HCT116 (cell line): ENCODE results near the gene MYH7.

ENCODE experiments used
- CEBPB ChIP-seq: IDR thresholded peaks from 2 replicates; pipeline ENCODE4 v1.6.1; 2012; ENCODE audit warnings: low read depth
- EZH2 ChIP-seq: fragments of 200-600 bp; sonication (generic); IDR thresholded peaks from 2 replicates; pipeline ENCODE4 v1.6.1; 2017; ENCODE audit warnings: antibody characterized with exemption, mixed run types
- POLR2AphosphoS5 ChIP-seq: IDR thresholded peaks from 2 replicates; pipeline ENCODE4 v1.6.1; 2011; ENCODE audit warnings: mild to moderate bottlenecking, low read depth, low read length, moderate library complexity
- RAD21 ChIP-seq: IDR thresholded peaks from 2 replicates; pipeline ENCODE4 v1.6.1; 2012; ENCODE audit warnings: low read depth, mild to moderate bottlenecking
- TCF7L2 ChIP-seq: IDR thresholded peaks from 2 replicates; pipeline ENCODE4 v1.7.0; 2011; ENCODE audit warnings: borderline replicate concordance, inconsistent platforms; ENCODE audit not compliant: insufficient read depth, insufficient read length; ENCODE audit errors: extremely low read depth
- ZFX ChIP-seq: fragments of 450-650 bp; IDR thresholded peaks from 2 replicates; pipeline ENCODE4 v1.6.1; 2017
- TF ChIP-seq, protein P1 (sequence below), 3 experiments: fragments of 200-600 bp in 1 of 3; sonication (generic) in 1 of 3; IDR thresholded peaks in 2 of 3; conservative IDR thresholded peaks in 1 of 3; 2 replicates each; pipeline ENCODE4 v1.5.1; 2012 to 2017; ENCODE audit warnings: low read depth in 2 of 3, low read length in 2 of 3, antibody characterized with exemption in 1 of 3, borderline replicate concordance in 1 of 3, control low read depth in 1 of 3, mild to moderate bottlenecking in 1 of 3, mixed read lengths in 1 of 3, mixed run types in 1 of 3, moderate library complexity in 1 of 3; ENCODE audit not compliant: insufficient read depth in 1 of 3
- TF ChIP-seq, protein P2 (sequence below): IDR thresholded peaks from 2 replicates; pipeline ENCODE4 v1.6.1; 2012; ENCODE audit warnings: low read depth
- TF ChIP-seq, protein P3 (sequence below): IDR thresholded peaks from 2 replicates; pipeline ENCODE4 v1.6.1; 2011; ENCODE audit warnings: mild to moderate bottlenecking, low read length, moderate library complexity; ENCODE audit not compliant: insufficient replicate concordance; ENCODE audit errors: extremely low read depth
- TF ChIP-seq, protein P4 (sequence below): IDR thresholded peaks from 2 replicates; pipeline ENCODE4 v1.6.1; 2012
- TF ChIP-seq, protein P5 (sequence below): IDR thresholded peaks from 2 replicates; pipeline ENCODE4 v1.6.1; 2012

DNA sequence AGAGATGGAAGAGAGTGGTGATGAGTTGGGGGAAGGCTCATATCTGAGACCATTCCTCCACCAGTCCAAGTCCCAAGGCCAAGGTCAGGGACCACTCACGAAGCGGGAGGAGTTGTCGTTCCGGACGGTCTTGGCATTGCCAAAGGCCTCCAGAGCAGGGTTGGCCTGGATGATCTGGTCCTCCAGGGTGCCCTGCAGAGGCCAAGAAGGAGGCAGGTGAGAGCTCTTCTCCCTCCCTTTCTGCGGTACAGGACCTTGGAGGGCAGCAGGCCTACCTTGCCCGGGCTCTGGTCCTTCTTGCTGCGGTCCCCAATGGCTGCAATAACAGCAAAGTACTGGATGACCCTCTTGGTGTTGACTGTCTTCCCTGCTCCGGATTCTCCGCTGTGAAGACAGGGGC lies 4.0 kb downstream of the MYH7 start:
- TF ChIP-seq, protein P1, sequence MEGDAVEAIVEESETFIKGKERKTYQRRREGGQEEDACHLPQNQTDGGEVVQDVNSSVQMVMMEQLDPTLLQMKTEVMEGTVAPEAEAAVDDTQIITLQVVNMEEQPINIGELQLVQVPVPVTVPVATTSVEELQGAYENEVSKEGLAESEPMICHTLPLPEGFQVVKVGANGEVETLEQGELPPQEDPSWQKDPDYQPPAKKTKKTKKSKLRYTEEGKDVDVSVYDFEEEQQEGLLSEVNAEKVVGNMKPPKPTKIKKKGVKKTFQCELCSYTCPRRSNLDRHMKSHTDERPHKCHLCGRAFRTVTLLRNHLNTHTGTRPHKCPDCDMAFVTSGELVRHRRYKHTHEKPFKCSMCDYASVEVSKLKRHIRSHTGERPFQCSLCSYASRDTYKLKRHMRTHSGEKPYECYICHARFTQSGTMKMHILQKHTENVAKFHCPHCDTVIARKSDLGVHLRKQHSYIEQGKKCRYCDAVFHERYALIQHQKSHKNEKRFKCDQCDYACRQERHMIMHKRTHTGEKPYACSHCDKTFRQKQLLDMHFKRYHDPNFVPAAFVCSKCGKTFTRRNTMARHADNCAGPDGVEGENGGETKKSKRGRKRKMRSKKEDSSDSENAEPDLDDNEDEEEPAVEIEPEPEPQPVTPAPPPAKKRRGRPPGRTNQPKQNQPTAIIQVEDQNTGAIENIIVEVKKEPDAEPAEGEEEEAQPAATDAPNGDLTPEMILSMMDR (IDR thresholded peaks at IDR 0.05 in 2 of 3, conservative IDR thresholded peaks at IDR 0.05 in 1 of 3; ENCODE audit: borderline replicate concordance in 1 of 3, insufficient read depth in 1 of 3, low read depth in 2 of 3, low read length in 2 of 3): no peak
- TF ChIP-seq, protein P2, sequence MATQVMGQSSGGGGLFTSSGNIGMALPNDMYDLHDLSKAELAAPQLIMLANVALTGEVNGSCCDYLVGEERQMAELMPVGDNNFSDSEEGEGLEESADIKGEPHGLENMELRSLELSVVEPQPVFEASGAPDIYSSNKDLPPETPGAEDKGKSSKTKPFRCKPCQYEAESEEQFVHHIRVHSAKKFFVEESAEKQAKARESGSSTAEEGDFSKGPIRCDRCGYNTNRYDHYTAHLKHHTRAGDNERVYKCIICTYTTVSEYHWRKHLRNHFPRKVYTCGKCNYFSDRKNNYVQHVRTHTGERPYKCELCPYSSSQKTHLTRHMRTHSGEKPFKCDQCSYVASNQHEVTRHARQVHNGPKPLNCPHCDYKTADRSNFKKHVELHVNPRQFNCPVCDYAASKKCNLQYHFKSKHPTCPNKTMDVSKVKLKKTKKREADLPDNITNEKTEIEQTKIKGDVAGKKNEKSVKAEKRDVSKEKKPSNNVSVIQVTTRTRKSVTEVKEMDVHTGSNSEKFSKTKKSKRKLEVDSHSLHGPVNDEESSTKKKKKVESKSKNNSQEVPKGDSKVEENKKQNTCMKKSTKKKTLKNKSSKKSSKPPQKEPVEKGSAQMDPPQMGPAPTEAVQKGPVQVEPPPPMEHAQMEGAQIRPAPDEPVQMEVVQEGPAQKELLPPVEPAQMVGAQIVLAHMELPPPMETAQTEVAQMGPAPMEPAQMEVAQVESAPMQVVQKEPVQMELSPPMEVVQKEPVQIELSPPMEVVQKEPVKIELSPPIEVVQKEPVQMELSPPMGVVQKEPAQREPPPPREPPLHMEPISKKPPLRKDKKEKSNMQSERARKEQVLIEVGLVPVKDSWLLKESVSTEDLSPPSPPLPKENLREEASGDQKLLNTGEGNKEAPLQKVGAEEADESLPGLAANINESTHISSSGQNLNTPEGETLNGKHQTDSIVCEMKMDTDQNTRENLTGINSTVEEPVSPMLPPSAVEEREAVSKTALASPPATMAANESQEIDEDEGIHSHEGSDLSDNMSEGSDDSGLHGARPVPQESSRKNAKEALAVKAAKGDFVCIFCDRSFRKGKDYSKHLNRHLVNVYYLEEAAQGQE: no peak
- TF ChIP-seq ZFX (no peak), RAD21 (no peak), EZH2 (no peak), POLR2AphosphoS5 (no peak), TCF7L2 (no peak), CEBPB (no peak)
- TF ChIP-seq, protein P3, sequence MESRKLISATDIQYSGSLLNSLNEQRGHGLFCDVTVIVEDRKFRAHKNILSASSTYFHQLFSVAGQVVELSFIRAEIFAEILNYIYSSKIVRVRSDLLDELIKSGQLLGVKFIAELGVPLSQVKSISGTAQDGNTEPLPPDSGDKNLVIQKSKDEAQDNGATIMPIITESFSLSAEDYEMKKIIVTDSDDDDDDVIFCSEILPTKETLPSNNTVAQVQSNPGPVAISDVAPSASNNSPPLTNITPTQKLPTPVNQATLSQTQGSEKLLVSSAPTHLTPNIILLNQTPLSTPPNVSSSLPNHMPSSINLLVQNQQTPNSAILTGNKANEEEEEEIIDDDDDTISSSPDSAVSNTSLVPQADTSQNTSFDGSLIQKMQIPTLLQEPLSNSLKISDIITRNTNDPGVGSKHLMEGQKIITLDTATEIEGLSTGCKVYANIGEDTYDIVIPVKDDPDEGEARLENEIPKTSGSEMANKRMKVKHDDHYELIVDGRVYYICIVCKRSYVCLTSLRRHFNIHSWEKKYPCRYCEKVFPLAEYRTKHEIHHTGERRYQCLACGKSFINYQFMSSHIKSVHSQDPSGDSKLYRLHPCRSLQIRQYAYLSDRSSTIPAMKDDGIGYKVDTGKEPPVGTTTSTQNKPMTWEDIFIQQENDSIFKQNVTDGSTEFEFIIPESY: no peak
- TF ChIP-seq, protein P4, sequence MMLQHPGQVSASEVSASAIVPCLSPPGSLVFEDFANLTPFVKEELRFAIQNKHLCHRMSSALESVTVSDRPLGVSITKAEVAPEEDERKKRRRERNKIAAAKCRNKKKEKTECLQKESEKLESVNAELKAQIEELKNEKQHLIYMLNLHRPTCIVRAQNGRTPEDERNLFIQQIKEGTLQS: no peak
- TF ChIP-seq, protein P5, sequence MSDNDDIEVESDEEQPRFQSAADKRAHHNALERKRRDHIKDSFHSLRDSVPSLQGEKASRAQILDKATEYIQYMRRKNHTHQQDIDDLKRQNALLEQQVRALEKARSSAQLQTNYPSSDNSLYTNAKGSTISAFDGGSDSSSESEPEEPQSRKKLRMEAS: no peak
